Pons (tissue), 1 donor: ENCODE results near the gene LCE1A.

Source experiments
- DNase-seq: peaks from one replicate; pipeline ENCODE4 v3.0.0-alpha.2; 2016; ENCODE audit warnings: low spot score

LCE1A gene

DNA sequence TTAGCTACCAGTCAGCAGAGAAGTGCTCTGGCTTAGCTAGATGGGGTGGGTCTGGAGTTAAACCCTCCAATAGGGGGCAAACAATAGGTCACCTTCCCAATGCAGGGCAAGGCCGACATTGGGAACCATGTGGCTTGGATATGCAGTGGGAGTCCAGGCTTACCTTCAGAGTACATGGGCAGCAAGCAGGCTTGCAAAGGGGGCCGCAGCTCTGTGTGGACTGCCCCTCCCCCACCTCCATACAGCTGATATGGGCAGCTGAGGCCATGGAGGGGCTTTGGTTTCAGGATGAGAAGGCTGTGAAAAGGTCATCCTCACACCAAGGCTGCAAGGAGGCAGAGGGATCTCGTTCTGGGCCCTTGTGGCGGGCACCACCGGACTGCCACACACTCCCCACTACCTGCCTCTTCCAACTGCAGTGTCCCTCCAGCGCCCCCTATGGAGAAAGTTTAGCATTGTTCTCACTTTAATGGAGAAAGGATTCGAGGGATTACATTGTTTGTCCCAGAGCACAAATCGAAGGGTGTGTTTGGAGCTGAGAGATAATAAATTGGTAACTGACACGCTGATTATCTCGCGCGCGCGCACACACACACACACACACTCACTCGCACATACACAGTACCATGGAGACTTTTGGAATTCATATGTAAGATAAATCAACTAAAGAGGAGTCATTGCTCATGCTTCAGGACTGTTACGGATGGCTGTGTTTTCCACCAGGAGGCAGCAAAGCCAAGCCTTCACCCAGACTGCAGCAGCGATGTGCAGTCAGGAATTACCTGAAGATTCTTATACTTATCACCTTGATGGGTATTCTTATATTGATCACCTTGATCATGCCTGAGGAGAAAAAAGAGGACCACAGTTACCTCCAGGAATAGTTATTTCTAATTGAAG lies 43.8 kb downstream of the LCE1A start:
- peak; percentile 3 for DNase-seq

DNA sequence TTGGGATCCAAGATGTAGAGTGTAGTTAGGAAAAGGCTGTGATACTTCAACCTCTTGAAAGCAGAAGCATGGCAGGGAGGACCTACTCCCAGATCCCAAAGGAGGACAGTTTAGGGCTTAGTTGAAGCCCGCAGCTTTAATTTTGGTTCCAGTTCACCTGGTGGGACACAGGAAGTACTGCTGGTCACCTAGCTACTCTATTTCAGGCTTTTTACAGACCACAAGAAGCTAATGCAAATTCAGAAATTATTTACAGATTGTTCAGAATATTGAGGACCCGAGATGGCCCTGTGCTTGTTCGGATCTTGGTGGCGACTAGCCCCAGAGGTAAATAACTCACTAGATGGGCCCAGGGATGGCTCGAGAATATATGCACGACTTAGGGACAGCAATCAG lies 44.5 kb downstream of the LCE1A start:
- DNase-seq, result no peak

- no peak for DNase-seq
Observed at GRCh38 chr1:152873495-152873894, 46.2 kb downstream of the LCE1A start.

DNA sequence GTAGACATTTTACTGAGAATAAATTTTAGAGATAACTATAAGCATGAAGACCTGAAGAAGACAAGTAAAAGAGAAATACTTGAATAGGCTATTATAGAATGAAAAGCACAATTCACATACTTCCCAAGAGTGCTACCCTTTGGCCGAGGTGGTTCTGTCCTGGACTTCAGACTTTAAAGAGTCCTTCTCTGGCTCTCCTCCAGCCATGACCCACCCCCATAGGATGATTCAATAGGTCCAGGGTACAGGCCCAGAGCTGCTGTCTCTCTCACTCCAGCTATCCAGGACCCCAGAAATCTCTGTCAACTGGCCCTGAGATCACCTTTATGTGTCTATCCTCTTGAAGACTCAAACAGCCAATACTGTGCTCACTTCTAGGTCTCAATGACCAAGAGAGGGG lies 49.6 kb downstream of the LCE1A start:
- no peak for DNase-seq
